SK-N-SH treated with all-trans-retinoic acid at 6 μM for 48 hours (cell line): Measurements from ENCODE around the gene KIFAP3.

Experiments
- ATAC-seq: fragments of 200-7000 bp; cut with Tn5 transposase; 3 replicates; pipeline ENCODE4 v1.9.1; 2020; ENCODE audit warnings: mild to moderate bottlenecking, moderate library complexity
- BACH2 ChIP-seq: fragments of 250-450 bp; sonication (Bioruptor Pico); IDR thresholded peaks from 2 replicates; pipeline ENCODE4 v1.9.0; 2021; ENCODE audit warnings: mild to moderate bottlenecking, borderline replicate concordance
- CREB5 ChIP-seq: fragments of 250-450 bp; sonication (Bioruptor Pico); IDR thresholded peaks from 2 replicates; pipeline ENCODE4 v1.5.1; 2020; ENCODE audit warnings: low read depth, mild to moderate bottlenecking, moderate library complexity
- CSDC2 ChIP-seq: fragments of 250-450 bp; sonication (Bioruptor Pico); IDR thresholded peaks from 2 replicates; pipeline ENCODE4 v1.5.0; 2020; ENCODE audit warnings: mild to moderate bottlenecking, moderate library complexity
- CSRNP3 ChIP-seq: fragments of 250-450 bp; sonication (Bioruptor Pico); IDR thresholded peaks from 2 replicates; pipeline ENCODE4 v1.5.1; 2021; ENCODE audit warnings: mild to moderate bottlenecking, moderate library complexity
- ESRRG ChIP-seq: fragments of 250-450 bp; sonication (Bioruptor Pico); IDR thresholded peaks from 2 replicates; pipeline ENCODE4 v1.6.1; 2021; ENCODE audit warnings: mild to moderate bottlenecking
- GLIS3 ChIP-seq: fragments of 250-450 bp; sonication (Bioruptor Pico); IDR thresholded peaks from 2 replicates; pipeline ENCODE4 v1.5.0; 2020; ENCODE audit warnings: mild to moderate bottlenecking, moderate library complexity
- ISL1 ChIP-seq: fragments of 250-450 bp; sonication (Bioruptor Pico); IDR thresholded peaks from 2 replicates; pipeline ENCODE4 v2.1.2; 2022; ENCODE audit warnings: mild to moderate bottlenecking, moderate library complexity
- OSR1 ChIP-seq: fragments of 250-450 bp; sonication (Bioruptor Pico); IDR thresholded peaks from 2 replicates; pipeline ENCODE4 v1.8.0; 2022; ENCODE audit warnings: moderate library complexity, mild to moderate bottlenecking, inconsistent platforms
- PATZ1 ChIP-seq: fragments of 250-450 bp; sonication (Bioruptor Pico); IDR thresholded peaks from 2 replicates; pipeline ENCODE4 v1.8.0; 2020; ENCODE audit warnings: mild to moderate bottlenecking, moderate library complexity, borderline replicate concordance
- POU6F1 ChIP-seq: fragments of 250-450 bp; sonication (Bioruptor Pico); IDR thresholded peaks from 2 replicates; pipeline ENCODE4 v1.8.0; 2021; ENCODE audit warnings: low read depth, mild to moderate bottlenecking, moderate library complexity, borderline replicate concordance
- PPARA ChIP-seq: fragments of 250-450 bp; sonication (Bioruptor Pico); IDR thresholded peaks from 2 replicates; pipeline ENCODE4 v1.5.0; 2020; ENCODE audit warnings: mild to moderate bottlenecking, borderline replicate concordance
- RARB ChIP-seq: fragments of 250-450 bp; sonication (Bioruptor Pico); IDR thresholded peaks from 2 replicates; pipeline ENCODE4 v1.8.0; 2021; ENCODE audit warnings: mild to moderate bottlenecking, moderate library complexity
- SNAI2 ChIP-seq: fragments of 250-450 bp; sonication (Bioruptor Pico); IDR thresholded peaks from 2 replicates; pipeline ENCODE4 v1.5.0; 2020; ENCODE audit warnings: mild to moderate bottlenecking, moderate library complexity
- TOX ChIP-seq: fragments of 250-450 bp; sonication (Bioruptor Pico); IDR thresholded peaks from 2 replicates; pipeline ENCODE4 v1.8.0; 2021; ENCODE audit warnings: mild to moderate bottlenecking, moderate library complexity, borderline replicate concordance
- TSHZ2 ChIP-seq: fragments of 250-450 bp; sonication (Bioruptor Pico); IDR thresholded peaks from 2 replicates; pipeline ENCODE4 v1.5.0; 2020; ENCODE audit warnings: mild to moderate bottlenecking, moderate library complexity
- ZC3H10 ChIP-seq: fragments of 250-450 bp; sonication (Bioruptor Pico); IDR thresholded peaks from 2 replicates; pipeline ENCODE4 v1.5.1; 2021; ENCODE audit warnings: mild to moderate bottlenecking, moderate library complexity
- ZFP3 ChIP-seq: fragments of 250-450 bp; sonication (Bioruptor Pico); IDR thresholded peaks from 2 replicates; pipeline ENCODE4 v1.5.0; 2020; ENCODE audit warnings: mild to moderate bottlenecking, moderate library complexity
- ZFP30 ChIP-seq: fragments of 450-650 bp; formaldehyde crosslinking; IDR thresholded peaks from 2 replicates; pipeline ENCODE4 v1.5.0; 2022; ENCODE audit warnings: mild to moderate bottlenecking, moderate library complexity
- ZNF565 ChIP-seq: fragments of 450-650 bp; formaldehyde crosslinking; conservative IDR thresholded peaks from 2 replicates; pipeline ENCODE4 v1.5.0; 2020; ENCODE audit warnings: low read depth, mild to moderate bottlenecking, moderate library complexity
- ZNF70 ChIP-seq: fragments of 450-650 bp; formaldehyde crosslinking; IDR thresholded peaks from 2 replicates; pipeline ENCODE4 v1.5.0; 2020; ENCODE audit warnings: mild to moderate bottlenecking, moderate library complexity

KIFAP3 gene

GRCh38 chr1:169946206-169946605 is 128.3 kb downstream of the KIFAP3 start:
- TF ChIP-seq ZFP3 (no peak), OSR1 (CRISPR knock-in tag) (no peak), ZNF565 (CRISPR knock-in tag) (no peak), TOX (CRISPR knock-in tag) (no peak), SNAI2 (CRISPR knock-in tag) (no peak), CSRNP3 (CRISPR knock-in tag) (no peak), BACH2 (CRISPR knock-in tag) (no peak), ISL1 (no peak)
- ATAC-seq, result no peak

GRCh38 chr1:169945181-169945580 is 129.3 kb downstream of the KIFAP3 start:
- TF ChIP-seq RARB (CRISPR knock-in tag), result no peak
- TF ChIP-seq TOX (CRISPR knock-in tag), result no peak
- no peak for TF ChIP-seq OSR1 (CRISPR knock-in tag)
- no peak for TF ChIP-seq ZFP30
- no peak for TF ChIP-seq PPARA (CRISPR knock-in tag)
- no peak for TF ChIP-seq ZFP3
- no peak for TF ChIP-seq CREB5
- TF ChIP-seq GLIS3 (CRISPR knock-in tag), result no peak
- no peak for TF ChIP-seq SNAI2 (CRISPR knock-in tag)
- TF ChIP-seq TSHZ2 (CRISPR knock-in tag), result no peak
- TF ChIP-seq POU6F1 (CRISPR knock-in tag), result no peak
- TF ChIP-seq CSDC2 (CRISPR knock-in tag), result no peak
- ATAC-seq, result no peak

- ATAC-seq, result no peak
- TF ChIP-seq ESRRG (CRISPR knock-in tag) (no peak), PPARA (CRISPR knock-in tag) (no peak), SNAI2 (CRISPR knock-in tag) (no peak), ZNF70 (no peak), CSRNP3 (CRISPR knock-in tag) (no peak), BACH2 (CRISPR knock-in tag) (no peak), RARB (CRISPR knock-in tag) (no peak), PATZ1 (CRISPR knock-in tag) (no peak), CSDC2 (CRISPR knock-in tag) (no peak), POU6F1 (CRISPR knock-in tag) (no peak), CREB5 (no peak), ISL1 (no peak), OSR1 (CRISPR knock-in tag) (no peak), TSHZ2 (CRISPR knock-in tag) (no peak), ZC3H10 (no peak)
Measured at GRCh38 chr1:169944621-169945020, 129.9 kb downstream of the KIFAP3 start.
